RWPE2 (cell line): Measurements from ENCODE around the gene SORCS2.

Experiments
- ATAC-seq: fragments of 200-7000 bp; cut with Tn5 transposase; 3 replicates; pipeline ENCODE4 v1.9.1; 2021; ENCODE audit warnings: low read depth
- DNase-seq: peaks from one replicate; pipeline ENCODE4 v3.0.0-alpha.2; 2020; ENCODE audit warnings: low spot score
- H3K27ac ChIP-seq: fragments of 450-650 bp; 2 replicates; pipeline ENCODE4 v1.5.1; 2017; ENCODE audit warnings: mild to moderate bottlenecking; ENCODE audit not compliant: poor library complexity, severe bottlenecking
- H3K27me3 ChIP-seq: fragments of 250-450 bp; sonication (Bioruptor Pico); 2 replicates; pipeline ENCODE4 v1.5.1; 2021; ENCODE audit warnings: mild to moderate bottlenecking, moderate library complexity; ENCODE audit not compliant: insufficient read depth, poor library complexity, severe bottlenecking
- H3K36me3 ChIP-seq: fragments of 250-450 bp; sonication (Bioruptor Pico); 2 replicates; pipeline ENCODE4 v1.5.1; 2020; ENCODE audit warnings: low read depth, mild to moderate bottlenecking, moderate library complexity
- H3K4me1 ChIP-seq: fragments of 250-450 bp; sonication (Bioruptor Pico); 2 replicates; pipeline ENCODE4 v1.5.1; 2021; ENCODE audit warnings: mild to moderate bottlenecking, moderate library complexity; ENCODE audit not compliant: insufficient read depth, poor library complexity, severe bottlenecking
- H3K4me3 ChIP-seq: fragments of 250-450 bp; sonication (Bioruptor Pico); 2 replicates; pipeline ENCODE4 v1.5.1; 2021; ENCODE audit warnings: mild to moderate bottlenecking, moderate library complexity; ENCODE audit not compliant: severe bottlenecking
- H3K9me3 ChIP-seq: fragments of 250-450 bp; sonication (Bioruptor Pico); 2 replicates; pipeline ENCODE4 v1.5.1; 2021; ENCODE audit warnings: mild to moderate bottlenecking, moderate library complexity; ENCODE audit not compliant: severe bottlenecking
- TF ChIP-seq, protein P1 (sequence below): fragments of 450-650 bp; IDR thresholded peaks from one replicate; pipeline ENCODE4 v1.5.1; 2017; ENCODE audit warnings: mild to moderate bottlenecking, moderate library complexity; ENCODE audit not compliant: poor library complexity, severe bottlenecking

The SORCS2 gene

DNA sequence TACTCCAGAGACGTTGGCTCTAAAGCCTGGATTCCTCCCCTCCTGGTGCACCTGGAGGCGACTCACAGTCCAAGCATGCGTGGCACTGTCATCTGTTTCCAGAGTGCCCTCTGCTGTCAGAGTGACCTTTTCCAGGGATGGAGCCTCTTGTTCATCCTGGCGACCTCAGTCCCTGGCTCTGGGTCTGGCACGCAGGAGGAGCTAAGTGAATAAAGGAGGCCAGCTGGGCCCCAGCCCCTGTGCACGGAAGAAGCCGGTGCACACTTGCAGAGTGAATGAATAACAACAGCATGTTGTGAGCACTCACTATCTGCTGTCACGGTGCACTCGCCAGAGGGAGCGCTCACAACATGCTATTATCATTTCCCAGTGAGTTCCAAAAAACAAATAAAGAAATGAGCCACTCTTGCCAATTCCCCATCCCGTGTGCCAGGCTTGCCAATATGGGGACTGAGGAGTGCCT is 270.2 kb downstream of the SORCS2 start:
- TF ChIP-seq, protein P1, sequence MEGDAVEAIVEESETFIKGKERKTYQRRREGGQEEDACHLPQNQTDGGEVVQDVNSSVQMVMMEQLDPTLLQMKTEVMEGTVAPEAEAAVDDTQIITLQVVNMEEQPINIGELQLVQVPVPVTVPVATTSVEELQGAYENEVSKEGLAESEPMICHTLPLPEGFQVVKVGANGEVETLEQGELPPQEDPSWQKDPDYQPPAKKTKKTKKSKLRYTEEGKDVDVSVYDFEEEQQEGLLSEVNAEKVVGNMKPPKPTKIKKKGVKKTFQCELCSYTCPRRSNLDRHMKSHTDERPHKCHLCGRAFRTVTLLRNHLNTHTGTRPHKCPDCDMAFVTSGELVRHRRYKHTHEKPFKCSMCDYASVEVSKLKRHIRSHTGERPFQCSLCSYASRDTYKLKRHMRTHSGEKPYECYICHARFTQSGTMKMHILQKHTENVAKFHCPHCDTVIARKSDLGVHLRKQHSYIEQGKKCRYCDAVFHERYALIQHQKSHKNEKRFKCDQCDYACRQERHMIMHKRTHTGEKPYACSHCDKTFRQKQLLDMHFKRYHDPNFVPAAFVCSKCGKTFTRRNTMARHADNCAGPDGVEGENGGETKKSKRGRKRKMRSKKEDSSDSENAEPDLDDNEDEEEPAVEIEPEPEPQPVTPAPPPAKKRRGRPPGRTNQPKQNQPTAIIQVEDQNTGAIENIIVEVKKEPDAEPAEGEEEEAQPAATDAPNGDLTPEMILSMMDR: peak; percentile 80
- DNase-seq: no peak
- Histone ChIP-seq H3K27ac (no peak overlapping the region), H3K4me3 (no peak overlapping the region), H3K36me3 (no peaks in the 10 kb centered on the region), H3K27me3 (no peaks in the 10 kb centered on the region), H3K4me1 (peaks cover 6% of the 10 kb centered on the region), H3K9me3 (no peaks in the 10 kb centered on the region)
- ATAC-seq: peak; percentile 92

DNA sequence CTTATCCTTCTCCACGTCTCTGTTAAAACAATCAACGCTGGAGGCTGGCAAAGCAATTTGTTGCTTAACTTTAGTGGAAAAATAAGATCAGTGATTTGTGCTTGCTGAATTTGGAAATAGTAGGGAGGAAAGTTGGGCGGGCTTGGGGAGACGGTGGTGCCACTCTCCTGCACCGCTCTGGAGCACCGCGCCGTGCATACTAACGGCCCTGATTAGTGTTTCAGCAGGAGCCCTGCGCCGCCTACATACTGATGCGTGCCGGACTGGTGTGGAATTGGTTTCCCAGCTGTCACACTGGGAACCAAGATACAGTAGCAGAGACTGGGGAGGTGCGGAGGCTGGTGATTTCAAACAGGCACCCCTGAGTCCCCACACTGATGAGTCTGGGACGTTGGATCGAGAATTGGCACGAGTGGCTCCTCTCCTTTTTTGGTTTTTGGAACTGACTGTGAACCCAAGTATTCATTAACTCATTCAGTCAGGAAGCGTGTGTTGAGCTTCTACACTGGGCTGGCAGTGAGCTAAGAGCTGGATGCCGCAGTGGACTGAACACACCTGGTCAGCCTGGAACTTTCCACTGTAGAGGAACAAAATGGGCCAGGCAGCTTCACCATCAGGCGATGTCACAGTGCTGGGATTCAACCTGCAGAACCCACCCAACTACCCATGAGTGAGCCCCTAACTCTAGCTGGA is 271.4 kb downstream of the SORCS2 start:
- Histone ChIP-seq H3K4me3 (no peak overlapping the region), H3K27me3 (no peaks in the 10 kb centered on the region), H3K4me1 (peaks cover 6% of the 10 kb centered on the region), H3K36me3 (no peaks in the 10 kb centered on the region), H3K27ac (no peak overlapping the region), H3K9me3 (no peaks in the 10 kb centered on the region)
- no peak for DNase-seq
- ATAC-seq: no peak
- TF ChIP-seq, protein P1: no peak

DNA sequence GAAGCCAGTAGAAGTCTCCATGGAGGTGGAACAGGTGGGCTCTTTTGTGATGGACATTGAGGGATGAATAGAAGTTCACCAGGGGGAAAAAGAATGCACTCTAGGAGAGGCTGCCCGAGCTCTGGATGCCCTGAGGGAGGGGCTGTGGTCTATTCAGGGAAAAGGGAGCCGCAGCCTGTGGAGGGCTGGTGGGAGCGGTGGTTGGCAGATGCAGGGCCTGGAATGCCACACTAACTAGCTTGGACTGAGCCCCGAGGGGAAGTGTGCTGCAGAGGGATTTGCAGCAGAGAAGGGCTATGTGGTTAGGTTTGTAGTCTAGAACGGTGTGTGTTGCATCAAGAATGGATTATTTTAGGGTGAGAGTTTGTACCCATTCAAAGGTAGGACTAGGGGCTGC is 271.9 kb downstream of the SORCS2 start:
- ATAC-seq (no peak), DNase-seq (no peak)
- no peaks in the 10 kb centered on the region for H3K36me3 ChIP-seq
- H3K4me1 ChIP-seq: peaks cover 6% of the 10 kb centered on the region
- TF ChIP-seq, protein P1: no peak
- H3K4me3 ChIP-seq: no peak overlapping the region
- no peaks in the 10 kb centered on the region for H3K27me3 ChIP-seq
- H3K9me3 ChIP-seq: no peaks in the 10 kb centered on the region
- H3K27ac ChIP-seq: no peak overlapping the region

DNA sequence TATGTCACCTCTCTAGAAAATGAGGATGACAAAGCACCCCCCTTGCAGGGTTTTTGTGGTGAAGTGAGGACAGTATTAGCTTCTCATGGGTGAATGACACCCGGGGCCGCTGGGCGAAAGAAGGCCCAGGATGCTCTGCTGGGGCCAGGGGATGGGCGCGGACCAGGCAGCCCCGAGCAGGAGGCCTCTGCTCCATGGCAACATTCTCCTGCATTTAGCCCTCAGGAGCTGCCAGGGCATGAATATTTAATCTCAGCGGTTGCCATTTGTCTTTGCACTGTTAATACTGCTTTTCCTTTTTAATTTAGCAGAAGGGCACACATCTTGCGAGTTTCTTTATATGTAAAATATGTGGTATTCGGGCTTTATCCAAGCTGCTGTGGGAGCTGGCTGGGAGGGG is 272.7 kb downstream of the SORCS2 start:
- TF ChIP-seq, protein P1: no peak
- Histone ChIP-seq H3K4me1 (peaks cover 6% of the 10 kb centered on the region), H3K27me3 (no peaks in the 10 kb centered on the region), H3K36me3 (no peaks in the 10 kb centered on the region), H3K9me3 (no peaks in the 10 kb centered on the region), H3K4me3 (no peak overlapping the region), H3K27ac (no peak overlapping the region)
- ATAC-seq (no peak), DNase-seq (no peak)

DNA sequence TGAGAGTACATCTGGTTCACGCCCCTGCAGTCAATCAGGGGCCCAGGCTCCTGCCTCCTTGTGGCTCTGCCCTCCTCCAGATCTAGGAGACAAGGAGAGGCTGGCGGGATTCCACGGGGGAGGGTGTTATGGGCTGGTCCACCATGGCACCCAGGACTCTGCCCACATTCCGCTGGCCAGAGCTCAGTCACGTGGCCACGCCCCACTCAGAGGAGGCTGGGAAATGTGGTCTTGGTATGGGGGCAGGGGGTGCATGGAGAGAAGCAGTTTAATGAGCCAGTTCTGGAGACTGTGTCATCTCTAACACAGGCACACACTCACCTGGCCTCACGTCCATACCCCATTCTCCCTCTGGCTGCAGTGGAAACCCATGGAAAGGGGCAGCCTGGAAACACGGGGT is 273.9 kb downstream of the SORCS2 start:
- H3K36me3 ChIP-seq: no peaks in the 10 kb centered on the region
- no peak for ATAC-seq
- peaks cover 6% of the 10 kb centered on the region for H3K4me1 ChIP-seq

More for the DNA sequence above, 273.9 kb downstream of the SORCS2 start:
- no peak for DNase-seq
- H3K9me3 ChIP-seq: no peaks in the 10 kb centered on the region
- H3K4me3 ChIP-seq: no peak overlapping the region
- TF ChIP-seq, protein P1: no peak
- no peak overlapping the region for H3K27ac ChIP-seq
- no peaks in the 10 kb centered on the region for H3K27me3 ChIP-seq
